Astrocyte of the cerebellum (primary cell): ENCODE results near the gene SULT2B1.

ENCODE experiments used
- DNase-seq: peaks from one replicate; pipeline ENCODE4 v3.0.0-alpha.2; 2011; ENCODE audit warnings: low read depth
- H3K4me3 ChIP-seq: 2 replicates; pipeline ENCODE4 v1.5.1; 2011; ENCODE audit warnings: mild to moderate bottlenecking, low read depth, low read length, moderate library complexity
- in situ Hi-C: cut with HindIII; loops from 2 replicates; pipeline ENCODE4 v1.10.0; 2017; ENCODE audit warnings: low sequenced_read_pairs
- TF ChIP-seq, protein P1 (sequence below): IDR thresholded peaks from 2 replicates; pipeline ENCODE4 v1.5.1; 2012; ENCODE audit warnings: low read length, low read depth, moderate library complexity, mild to moderate bottlenecking; ENCODE audit errors: missing control alignments

SULT2B1 gene

DNA sequence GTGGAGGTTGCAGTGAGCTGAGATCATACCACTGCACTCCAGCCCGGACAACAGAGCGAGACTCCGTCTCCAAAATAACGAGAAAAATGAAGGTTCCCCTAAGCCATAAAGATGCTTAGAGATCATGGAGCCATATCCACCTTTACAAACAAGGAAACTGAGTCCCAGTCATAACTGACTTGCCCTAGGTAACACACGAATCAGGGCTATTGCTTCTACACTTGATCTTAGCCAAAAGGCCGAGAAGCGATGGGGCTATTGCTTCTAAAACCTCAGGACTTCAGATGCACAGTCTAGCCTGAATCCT is 82.0 kb downstream of the SULT2B1 start:
- in situ Hi-C loops = no loop called here
- no peak for DNase-seq
- H3K4me3 ChIP-seq = no peak overlapping the region
- TF ChIP-seq, protein P1, sequence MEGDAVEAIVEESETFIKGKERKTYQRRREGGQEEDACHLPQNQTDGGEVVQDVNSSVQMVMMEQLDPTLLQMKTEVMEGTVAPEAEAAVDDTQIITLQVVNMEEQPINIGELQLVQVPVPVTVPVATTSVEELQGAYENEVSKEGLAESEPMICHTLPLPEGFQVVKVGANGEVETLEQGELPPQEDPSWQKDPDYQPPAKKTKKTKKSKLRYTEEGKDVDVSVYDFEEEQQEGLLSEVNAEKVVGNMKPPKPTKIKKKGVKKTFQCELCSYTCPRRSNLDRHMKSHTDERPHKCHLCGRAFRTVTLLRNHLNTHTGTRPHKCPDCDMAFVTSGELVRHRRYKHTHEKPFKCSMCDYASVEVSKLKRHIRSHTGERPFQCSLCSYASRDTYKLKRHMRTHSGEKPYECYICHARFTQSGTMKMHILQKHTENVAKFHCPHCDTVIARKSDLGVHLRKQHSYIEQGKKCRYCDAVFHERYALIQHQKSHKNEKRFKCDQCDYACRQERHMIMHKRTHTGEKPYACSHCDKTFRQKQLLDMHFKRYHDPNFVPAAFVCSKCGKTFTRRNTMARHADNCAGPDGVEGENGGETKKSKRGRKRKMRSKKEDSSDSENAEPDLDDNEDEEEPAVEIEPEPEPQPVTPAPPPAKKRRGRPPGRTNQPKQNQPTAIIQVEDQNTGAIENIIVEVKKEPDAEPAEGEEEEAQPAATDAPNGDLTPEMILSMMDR = no peak

GRCh38 chr19:48634424-48635262 is 82.7 kb downstream of the SULT2B1 start:
- in situ Hi-C loops = no loop called here
- no peak overlapping the region for H3K4me3 ChIP-seq
- TF ChIP-seq, protein P1 = no peak
- DNase-seq = peak; percentile 78

DNA sequence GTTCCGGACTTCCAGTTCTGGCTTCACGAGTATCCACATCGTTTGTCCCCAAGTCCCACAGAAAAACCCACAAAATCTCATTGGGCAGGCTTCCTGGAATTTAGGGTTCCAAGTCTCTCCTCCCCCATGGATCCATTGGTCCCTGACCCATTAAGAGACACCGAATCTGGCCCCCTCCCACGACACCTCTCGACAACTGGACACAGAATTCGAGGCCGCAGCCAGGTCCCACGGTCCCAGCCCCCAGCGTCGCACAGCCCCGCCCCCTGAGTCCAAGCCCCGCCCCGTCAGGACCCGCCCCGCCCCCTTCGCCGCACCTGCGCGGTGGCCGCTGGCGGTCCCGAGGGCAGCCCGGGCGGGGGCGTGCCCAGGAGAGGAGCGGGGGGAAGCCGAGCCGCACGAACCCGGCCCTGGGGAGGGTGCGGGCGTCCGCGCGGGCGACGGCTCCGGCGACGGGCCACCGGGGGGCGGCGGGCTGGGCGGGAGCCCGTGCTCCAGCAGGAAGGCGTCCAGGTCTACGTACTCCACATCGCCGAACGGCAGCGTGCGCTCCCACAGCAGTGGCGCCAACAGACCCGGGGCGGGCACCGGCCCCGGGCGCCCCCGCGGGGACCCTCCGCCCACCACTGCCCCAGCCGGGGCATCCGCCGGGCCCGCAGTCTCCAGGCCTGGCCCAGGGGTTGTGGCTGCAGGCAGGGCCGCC is 83.4 kb downstream of the SULT2B1 start:
- H3K4me3 ChIP-seq = peak overlapping the region; percentile 50
- DNase-seq = no peak
- TF ChIP-seq, protein P1 = no peak
- in situ Hi-C loops = no loop called here

GRCh38 chr19:48635966-48636858 is 84.2 kb downstream of the SULT2B1 start:
- in situ Hi-C loops = no loop called here
- TF ChIP-seq, protein P1 = no peak
- peak overlapping the region; percentile 50 for H3K4me3 ChIP-seq
- DNase-seq = no peak

- no peak for DNase-seq
- H3K4me3 ChIP-seq = peak within 1 kb of the TSS; percentile 50
- TF ChIP-seq, protein P1 = no peak
- in situ Hi-C loops = no loop called here
These were observed 85.0 kb downstream of the SULT2B1 start, which contains the start of gene DBP for GRCh38 chr19:48636859-48637448. DBP (minus strand) TSS chr19:48637379; CDS start chr19:48636994, 385 bp downstream.
